Activated CD4-positive, alpha-beta T cell treated with anti-CD3 and anti-CD28 coated beads for 24 hours (primary cell): Measurements from ENCODE around the gene GRIN2C.

ENCODE experiments used
- DNase-seq, 2 donors: peaks; one replicate each; pipeline ENCODE4 v3.0.0-alpha.2; 2020; ENCODE audit warnings: low read depth in 2 of 2

GRIN2C gene

DNA sequence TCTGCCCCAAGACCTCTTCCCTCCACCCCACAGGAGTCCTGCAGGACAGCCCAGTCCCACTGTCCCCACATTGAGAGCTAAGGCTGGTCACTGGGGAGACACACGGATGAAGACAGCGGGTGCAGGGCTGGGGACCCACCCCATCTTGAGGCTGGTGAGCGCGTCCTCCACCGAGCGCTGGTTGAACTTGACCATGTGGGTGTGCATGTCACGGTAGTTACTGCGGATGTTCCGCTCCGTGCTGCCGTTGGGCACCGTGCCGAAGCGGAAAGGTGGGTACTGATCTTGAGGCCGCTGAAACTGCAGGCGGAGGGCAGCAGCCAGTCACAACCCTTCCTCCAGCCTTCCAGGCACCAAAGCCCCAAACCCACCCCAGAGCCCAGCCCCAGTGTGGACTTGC, 13.1 kb downstream of the GRIN2C start:
- DNase-seq, result no peak

DNA sequence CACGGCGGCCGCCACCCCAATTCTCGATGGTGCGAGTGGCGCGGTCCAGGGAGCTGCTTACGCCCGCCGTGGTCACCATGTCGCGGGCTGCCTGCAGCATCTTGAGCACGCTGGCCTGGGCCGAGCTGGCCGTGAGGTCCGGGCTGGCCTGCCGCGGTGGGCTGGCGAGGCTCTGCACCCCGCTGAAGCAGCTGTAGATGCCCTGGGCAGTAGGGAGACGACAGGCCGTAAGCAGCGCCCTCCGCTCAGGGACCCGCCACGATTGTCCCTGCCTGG, 16.4 kb downstream of the GRIN2C start:
- DNase-seq, result no peak

- DNase-seq, result no peak
These were observed 16.9 kb downstream of the GRIN2C start for GRCh38 chr17:74842599-74843351.

GRCh38 chr17:74842146-74842598, 17.5 kb downstream of the GRIN2C start:
- no peak for DNase-seq

GRCh38 chr17:74840989-74841666, 18.6 kb downstream of the GRIN2C start:
- DNase-seq, result no peak

GRCh38 chr17:74839990-74840852, 19.5 kb downstream of the GRIN2C start:
- no peak for DNase-seq

DNA sequence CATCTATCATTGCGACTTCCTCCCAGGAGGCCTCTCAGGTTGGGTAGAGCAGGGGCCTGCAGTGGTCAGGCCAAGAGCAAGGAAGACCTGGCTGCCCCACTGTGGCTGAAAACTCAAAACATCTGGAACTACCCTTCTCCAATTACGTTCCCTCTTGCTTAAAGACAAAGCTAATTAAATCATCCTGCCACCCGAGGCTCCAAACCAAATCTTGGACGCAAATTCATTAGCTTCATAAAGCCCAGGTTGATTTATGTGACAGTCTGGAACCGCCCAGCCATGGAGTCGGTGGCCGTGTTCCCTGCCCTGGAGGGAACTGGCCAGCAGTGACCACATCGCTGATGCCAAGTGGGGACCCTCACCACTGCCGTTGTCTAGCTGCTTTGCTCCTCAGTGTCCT, 21.4 kb downstream of the GRIN2C start:
- DNase-seq, result no peak

DNA sequence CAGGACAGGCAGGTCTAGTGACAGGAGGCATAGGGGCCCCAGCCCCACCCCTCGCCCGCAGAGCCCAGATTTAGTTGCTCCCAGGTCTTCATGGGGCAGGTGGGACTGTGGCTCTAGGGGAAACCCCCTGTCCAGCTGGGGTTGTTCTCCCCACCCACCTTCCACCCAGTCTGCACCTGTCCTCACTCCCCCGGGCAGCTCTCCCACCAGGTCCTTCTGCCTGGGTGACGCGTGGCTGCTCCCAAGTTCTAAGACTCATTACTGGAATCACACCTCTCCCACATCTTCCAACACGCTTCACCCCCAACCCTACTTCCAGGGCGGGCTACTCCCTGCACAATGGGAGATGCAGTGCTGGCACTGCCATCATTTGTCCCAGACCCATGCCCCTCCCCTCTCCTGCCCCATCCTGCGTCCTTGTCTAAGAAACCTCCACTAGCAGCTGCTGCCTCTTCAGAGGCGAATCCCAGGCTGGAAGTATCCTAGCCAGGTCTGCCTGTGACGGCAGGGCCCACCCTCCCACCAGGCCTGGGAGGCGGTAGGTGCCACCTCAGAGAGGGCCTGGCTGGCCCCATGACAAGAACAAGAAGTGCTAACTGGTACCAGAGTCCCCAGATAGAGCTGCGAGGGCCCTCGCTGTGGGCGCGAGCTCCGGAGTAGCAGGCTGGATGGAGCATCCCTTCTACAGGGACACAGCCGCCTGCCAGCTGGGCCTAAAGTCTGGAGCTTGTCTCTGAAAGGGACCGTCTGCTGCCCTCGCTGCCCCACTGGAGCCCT, 22.8 kb downstream of the GRIN2C start:
- DNase-seq, result no peak

GRCh38 chr17:74836191-74836590, 23.5 kb downstream of the GRIN2C start:
- no peak for DNase-seq

- no peak for DNase-seq
These were observed 25.9 kb downstream of the GRIN2C start for GRCh38 chr17:74833501-74834377.

DNA sequence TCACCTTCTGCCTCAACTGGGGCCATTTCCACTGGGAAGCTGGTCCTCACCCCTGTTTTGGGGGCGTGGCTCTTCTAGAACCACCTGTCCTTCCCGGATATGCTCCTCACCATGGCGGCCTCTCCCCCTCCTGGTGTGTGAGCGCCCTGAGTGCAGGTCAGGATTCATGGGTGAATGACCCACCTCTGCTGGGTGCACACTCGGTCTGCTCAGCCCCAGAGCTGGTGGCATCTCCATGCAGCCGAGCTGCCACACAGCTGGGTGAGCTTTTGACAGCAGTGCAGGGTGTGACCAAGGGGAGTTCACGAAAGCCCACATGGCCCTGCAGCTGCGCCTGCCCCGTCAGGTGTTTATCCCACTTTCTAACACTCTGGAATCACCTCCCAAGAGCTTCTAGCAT, 27.3 kb downstream of the GRIN2C start:
- no peak for DNase-seq

- no peak for DNase-seq
These were observed 28.1 kb downstream of the GRIN2C start for GRCh38 chr17:74831444-74832146.

DNA sequence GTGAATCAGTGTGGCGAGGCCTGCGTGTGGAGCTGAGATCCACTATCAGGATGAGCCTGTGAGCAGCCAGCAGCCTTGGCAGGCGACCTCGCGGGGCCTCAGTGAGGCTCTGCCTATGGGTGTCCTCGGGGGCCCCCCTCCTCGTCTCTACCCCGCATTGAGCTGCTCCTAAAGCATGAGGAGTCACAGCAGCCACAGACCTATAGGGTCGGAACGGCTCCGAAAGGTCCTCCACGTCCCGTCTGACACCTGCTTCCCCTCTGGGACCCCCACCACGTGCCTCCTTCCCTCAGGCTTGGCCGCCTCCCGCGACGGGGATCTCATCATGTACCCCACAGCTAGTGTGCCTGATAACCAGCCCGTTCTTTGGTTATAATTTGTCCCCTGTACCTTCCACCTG, 28.8 kb downstream of the GRIN2C start:
- DNase-seq, result no peak

DNA sequence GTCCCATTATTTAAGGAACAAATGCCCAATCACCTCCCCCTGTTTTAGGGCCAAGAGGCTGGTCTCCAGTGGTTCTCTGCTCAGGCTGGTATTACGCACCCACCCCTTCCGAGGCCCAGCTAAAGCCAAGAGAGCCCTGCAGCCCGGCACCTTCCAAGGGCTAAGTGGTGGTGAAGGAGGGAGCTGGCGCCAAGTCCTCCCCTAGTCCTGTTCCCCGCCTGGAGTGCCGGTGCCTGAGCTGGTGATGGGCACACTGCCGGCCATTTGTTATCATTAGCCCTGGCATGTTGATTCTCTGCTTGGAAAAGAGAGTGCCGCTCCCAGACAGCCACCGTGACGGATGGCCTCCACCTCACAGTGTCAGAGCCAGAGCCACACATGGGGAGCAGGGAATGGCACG, 31.9 kb downstream of the GRIN2C start:
- DNase-seq, result no peak

GRCh38 chr17:74825952-74826719, 33.5 kb downstream of the GRIN2C start:
- DNase-seq, result no peak

GRCh38 chr17:74824961-74825627, 34.6 kb downstream of the GRIN2C start:
- no peak for DNase-seq

DNA sequence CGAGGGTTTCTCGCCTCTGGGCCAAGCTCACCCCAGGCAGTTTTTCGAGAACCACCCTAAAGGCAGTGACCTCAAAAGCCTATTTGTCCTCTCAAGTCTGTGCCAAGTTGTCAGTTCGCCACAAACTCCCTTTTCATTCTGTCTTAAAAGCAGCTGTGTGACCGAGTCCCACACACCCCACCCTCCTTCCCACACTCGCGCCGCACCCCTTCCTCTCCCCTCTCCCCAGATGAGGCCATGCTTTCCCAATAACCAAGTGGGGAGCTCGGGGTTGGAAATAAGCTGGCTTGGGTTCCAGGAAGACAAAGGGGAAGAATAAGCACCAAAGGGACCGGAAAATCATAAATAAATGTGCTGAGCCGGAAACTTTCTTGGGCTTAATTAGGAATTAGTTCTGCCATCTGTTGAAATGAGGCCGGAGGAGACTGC, 36.7 kb downstream of the GRIN2C start:
- no peak for DNase-seq

- DNase-seq, result no peak
These were observed 37.2 kb downstream of the GRIN2C start for GRCh38 chr17:74822335-74822938.
